DND-41 (cell line): ENCODE results near the gene MRRF.

Source experiments
- ATAC-seq: fragments of 200-7000 bp; cut with Tn5 transposase; 3 replicates; pipeline ENCODE4 v1.9.1; 2021; ENCODE audit warnings: low read depth; ENCODE audit not compliant: insufficient read depth
- DNase-seq: peaks from one replicate; pipeline ENCODE4 v3.0.0-alpha.2; 2020
- H2AFZ ChIP-seq: 2 replicates; pipeline ENCODE4 v1.6.0; 2012; ENCODE audit warnings: low read depth, low read length
- H3K27ac ChIP-seq: 2 replicates; pipeline ENCODE4 v1.5.1; 2012; ENCODE audit warnings: low read length, inconsistent platforms
- H3K27me3 ChIP-seq: fragments of 200-600 bp; sonication (generic); 2 replicates; pipeline ENCODE4 v1.6.0; 2012; ENCODE audit warnings: low read length, mild to moderate bottlenecking, inconsistent platforms; ENCODE audit not compliant: insufficient read depth, poor library complexity
- H3K36me3 ChIP-seq: 2 replicates; pipeline ENCODE4 v1.5.1; 2012; ENCODE audit warnings: low read length, inconsistent platforms; ENCODE audit not compliant: insufficient read depth
- H3K4me1 ChIP-seq: 2 replicates; pipeline ENCODE4 v1.5.1; 2012; ENCODE audit warnings: mild to moderate bottlenecking, low read length; ENCODE audit not compliant: insufficient read depth
- H3K4me2 ChIP-seq: 2 replicates; pipeline ENCODE4 v1.6.0; 2012; ENCODE audit warnings: mild to moderate bottlenecking, moderate library complexity, low read length, inconsistent platforms; ENCODE audit not compliant: insufficient read depth
- H3K4me3 ChIP-seq, 2 experiments: fragments of 200-600 bp in 1 of 2; shearing (Covaris generic) in 1 of 2; 2 replicates each; pipeline ENCODE4 v1.5.1; 2012 to 2016; ENCODE audit warnings: inconsistent platforms in 2 of 2, low read length in 2 of 2, mild to moderate bottlenecking in 2 of 2, low read depth in 1 of 2, moderate library complexity in 1 of 2
- H3K79me2 ChIP-seq: 2 replicates; pipeline ENCODE4 v1.6.0; 2012; ENCODE audit warnings: low read length, inconsistent platforms; ENCODE audit not compliant: insufficient read depth
- H3K9ac ChIP-seq: 2 replicates; pipeline ENCODE4 v1.6.0; 2012; ENCODE audit warnings: low read depth, mild to moderate bottlenecking, inconsistent platforms, low read length, moderate library complexity
- H3K9me3 ChIP-seq: 2 replicates; pipeline ENCODE4 v1.5.1; 2012; ENCODE audit warnings: low read length, moderate library complexity, mild to moderate bottlenecking, inconsistent platforms; ENCODE audit not compliant: insufficient read depth, severe bottlenecking
- H4K20me1 ChIP-seq: 2 replicates; pipeline ENCODE4 v1.6.0; 2012; ENCODE audit warnings: low read length; ENCODE audit not compliant: insufficient read depth
- EZH2 ChIP-seq: IDR thresholded peaks from 3 replicates; pipeline ENCODE4 v1.6.1; 2012; ENCODE audit warnings: borderline replicate concordance, low read depth, mild to moderate bottlenecking, moderate library complexity, low read length, inconsistent platforms; ENCODE audit not compliant: severe bottlenecking
- TF ChIP-seq, protein P1 (sequence below): IDR thresholded peaks from 2 replicates; pipeline ENCODE4 v1.5.1; 2012; ENCODE audit warnings: borderline replicate concordance, low read length, moderate library complexity, mild to moderate bottlenecking; ENCODE audit not compliant: poor library complexity, severe bottlenecking; ENCODE audit errors: extremely low read depth

The MRRF gene

DNA sequence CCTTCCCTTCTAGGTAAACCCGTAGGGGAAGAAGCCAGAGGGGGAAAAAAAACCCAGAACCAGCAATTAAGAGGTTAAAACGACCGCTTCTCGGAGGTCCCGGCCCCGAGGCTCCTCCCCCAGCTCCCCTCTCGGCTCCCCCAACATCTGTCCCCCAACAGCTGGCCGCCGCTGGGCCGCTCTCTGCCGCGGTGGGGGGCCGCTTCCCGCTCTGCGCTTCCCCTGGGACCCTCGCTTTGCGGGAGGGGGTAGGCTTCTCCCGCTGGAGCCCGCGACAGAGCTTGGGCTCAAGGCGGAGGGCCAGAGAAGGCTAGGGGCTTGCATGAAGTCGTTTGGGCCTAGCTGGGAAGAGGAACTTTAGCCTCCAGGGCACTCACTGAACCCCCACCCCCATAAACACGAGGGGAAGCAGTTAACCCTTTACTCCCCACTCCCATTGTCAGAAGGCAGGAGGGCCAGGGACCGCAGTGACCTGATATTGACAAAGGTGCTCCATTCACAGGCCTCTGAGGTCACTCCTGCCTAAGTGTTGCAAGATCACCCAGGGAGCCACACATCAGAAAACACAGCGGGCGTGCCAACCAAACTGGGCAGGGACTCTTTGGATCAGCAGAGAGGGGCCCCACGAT, 43.4 kb upstream of the MRRF start:
- Histone ChIP-seq H3K4me1 (no peaks in the 10 kb centered on the region), H3K4me3 (no peak overlapping the region), H3K4me2 (no peak overlapping the region), H2AFZ (no peak overlapping the region), H4K20me1 (no peaks in the 10 kb centered on the region), H3K27me3 (peaks cover 3% of the 10 kb centered on the region), H3K9ac (no peak overlapping the region), H3K27ac (no peak overlapping the region), H3K36me3 (no peaks in the 10 kb centered on the region), H3K79me2 (no peaks in the 10 kb centered on the region), H3K9me3 (no peaks in the 10 kb centered on the region)
- no peak for ATAC-seq
- no peak for TF ChIP-seq EZH2
- TF ChIP-seq, protein P1, sequence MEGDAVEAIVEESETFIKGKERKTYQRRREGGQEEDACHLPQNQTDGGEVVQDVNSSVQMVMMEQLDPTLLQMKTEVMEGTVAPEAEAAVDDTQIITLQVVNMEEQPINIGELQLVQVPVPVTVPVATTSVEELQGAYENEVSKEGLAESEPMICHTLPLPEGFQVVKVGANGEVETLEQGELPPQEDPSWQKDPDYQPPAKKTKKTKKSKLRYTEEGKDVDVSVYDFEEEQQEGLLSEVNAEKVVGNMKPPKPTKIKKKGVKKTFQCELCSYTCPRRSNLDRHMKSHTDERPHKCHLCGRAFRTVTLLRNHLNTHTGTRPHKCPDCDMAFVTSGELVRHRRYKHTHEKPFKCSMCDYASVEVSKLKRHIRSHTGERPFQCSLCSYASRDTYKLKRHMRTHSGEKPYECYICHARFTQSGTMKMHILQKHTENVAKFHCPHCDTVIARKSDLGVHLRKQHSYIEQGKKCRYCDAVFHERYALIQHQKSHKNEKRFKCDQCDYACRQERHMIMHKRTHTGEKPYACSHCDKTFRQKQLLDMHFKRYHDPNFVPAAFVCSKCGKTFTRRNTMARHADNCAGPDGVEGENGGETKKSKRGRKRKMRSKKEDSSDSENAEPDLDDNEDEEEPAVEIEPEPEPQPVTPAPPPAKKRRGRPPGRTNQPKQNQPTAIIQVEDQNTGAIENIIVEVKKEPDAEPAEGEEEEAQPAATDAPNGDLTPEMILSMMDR, result no peak
- DNase-seq, result no peak

DNA sequence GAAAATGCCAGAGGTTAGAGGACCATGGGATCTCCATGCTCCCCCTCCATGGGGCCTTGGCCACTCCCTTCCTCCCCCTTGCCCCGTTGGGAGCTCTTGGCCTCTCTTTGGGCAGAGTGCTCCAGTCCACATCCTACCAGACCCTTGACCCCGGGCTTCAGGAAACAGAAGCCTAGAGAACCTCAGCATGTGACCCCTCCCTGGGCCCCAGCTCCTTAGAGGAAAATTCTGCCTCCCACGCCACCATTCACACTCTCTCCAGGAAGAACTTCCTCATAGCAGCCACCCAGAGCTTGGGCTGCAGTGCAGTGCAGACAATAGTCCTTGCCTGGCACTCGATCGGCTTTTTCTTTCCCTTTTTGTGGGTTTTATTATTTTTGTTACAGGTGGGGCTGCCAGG, 41.9 kb upstream of the MRRF start:
- Histone ChIP-seq H2AFZ (no peak overlapping the region), H3K9me3 (no peaks in the 10 kb centered on the region), H4K20me1 (no peaks in the 10 kb centered on the region), H3K27ac (no peak overlapping the region), H3K4me3 (no peak overlapping the region), H3K27me3 (peaks cover 3% of the 10 kb centered on the region), H3K79me2 (no peaks in the 10 kb centered on the region), H3K4me2 (no peak overlapping the region), H3K36me3 (no peaks in the 10 kb centered on the region), H3K9ac (no peak overlapping the region), H3K4me1 (no peaks in the 10 kb centered on the region)
- no peak for DNase-seq
- no peak for ATAC-seq
- TF ChIP-seq, protein P1, result no peak
- TF ChIP-seq EZH2, result no peak

DNA sequence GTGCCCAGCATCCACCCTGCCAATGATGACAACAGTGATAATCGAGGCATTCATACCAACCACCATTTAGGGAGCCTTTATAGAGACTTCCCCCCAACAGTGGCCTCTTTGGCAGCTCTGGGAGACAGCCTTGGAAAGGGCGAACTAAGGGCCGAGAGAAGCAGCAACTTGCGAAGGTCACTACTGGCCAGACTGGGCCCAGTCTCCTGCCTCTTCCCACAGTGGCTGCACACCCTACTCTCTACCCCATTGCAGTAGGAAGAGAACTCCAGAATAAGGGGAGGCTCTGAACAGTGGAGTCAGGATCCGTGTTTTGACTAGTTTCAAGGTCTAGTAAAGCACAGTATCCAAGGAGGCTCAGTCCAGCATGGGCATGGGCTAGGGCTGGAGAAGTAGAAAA, 41.2 kb upstream of the MRRF start:
- no peak overlapping the region for H3K4me3 ChIP-seq
- H3K9me3 ChIP-seq, result no peaks in the 10 kb centered on the region
- no peak for TF ChIP-seq EZH2
- TF ChIP-seq, protein P1, result no peak
- H3K27me3 ChIP-seq, result peaks cover 3% of the 10 kb centered on the region
- no peak overlapping the region for H3K9ac ChIP-seq
- H3K36me3 ChIP-seq, result no peaks in the 10 kb centered on the region
- H3K4me2 ChIP-seq, result no peak overlapping the region
- no peaks in the 10 kb centered on the region for H3K4me1 ChIP-seq
- no peaks in the 10 kb centered on the region for H3K79me2 ChIP-seq
- no peaks in the 10 kb centered on the region for H4K20me1 ChIP-seq
- no peak for ATAC-seq
- DNase-seq, result no peak
- no peak overlapping the region for H3K27ac ChIP-seq
- no peak overlapping the region for H2AFZ ChIP-seq
